Mucosa of rectum (tissue), 2 donors: ENCODE results near the gene NAALADL2.
A peak's percentile ranks its signal among the peaks of the same experiment; 100 is the strongest.
"Not testable (repeated sequence)": the region's sequence is repeated elsewhere in the genome, so short reads cannot be mapped to it uniquely, and the experiment has no call there.

Experiments used
- H3K27ac ChIP-seq, 2 donors: one replicate each; pipeline ENCODE4 v1.7.0; 2013; ENCODE audit warnings: inconsistent platforms in 2 of 2, low read depth in 2 of 2, low read length in 2 of 2
- H3K27me3 ChIP-seq, 2 donors: one replicate each; pipeline ENCODE4 v1.7.0; 2013; ENCODE audit warnings: low read length in 2 of 2; ENCODE audit not compliant: control insufficient read depth in 2 of 2, insufficient read depth in 2 of 2
- H3K36me3 ChIP-seq, 2 donors: one replicate each; pipeline ENCODE4 v1.7.0; 2013; ENCODE audit warnings: low read length in 2 of 2; ENCODE audit not compliant: control insufficient read depth in 2 of 2, insufficient read depth in 2 of 2
- H3K4me1 ChIP-seq, 2 donors: one replicate each; pipeline ENCODE4 v1.7.0; 2013; ENCODE audit warnings: low read length in 2 of 2, mild to moderate bottlenecking in 1 of 2; ENCODE audit not compliant: control insufficient read depth in 2 of 2, insufficient read depth in 2 of 2
- H3K4me3 ChIP-seq, 2 donors: one replicate each; pipeline ENCODE4 v1.7.0; 2013; ENCODE audit warnings: low read length in 2 of 2
- H3K9ac ChIP-seq, 2 donors: one replicate each; pipeline ENCODE4 v1.7.0; 2013; ENCODE audit warnings: low read length in 2 of 2, low read depth in 1 of 2, mild to moderate bottlenecking in 1 of 2
- H3K9me3 ChIP-seq, 2 donors: one replicate each; pipeline ENCODE4 v1.7.0; 2013; ENCODE audit warnings: low read length in 2 of 2; ENCODE audit not compliant: control insufficient read depth in 2 of 2
- donor health status: healthy.
- donor health status: Normal muscosa, but diverticular disease.

The NAALADL2 gene

GRCh38 chr3:175777495-175777894 is 918.4 kb downstream of the NAALADL2 start:
- Histone ChIP-seq H3K9me3 (no peaks in the 10 kb centered on the region), H3K4me1 (peaks cover 6 to 21% of the 10 kb centered on the region in 2 donors), H3K27ac (peak overlapping the region; percentile 63 to 74), H3K36me3 (no peaks in the 10 kb centered on the region), H3K4me3 (peak overlapping the region in 1 of 2 donors; percentile 7), H3K9ac (no peak overlapping the region), H3K27me3 (no peaks in the 10 kb centered on the region)

DNA sequence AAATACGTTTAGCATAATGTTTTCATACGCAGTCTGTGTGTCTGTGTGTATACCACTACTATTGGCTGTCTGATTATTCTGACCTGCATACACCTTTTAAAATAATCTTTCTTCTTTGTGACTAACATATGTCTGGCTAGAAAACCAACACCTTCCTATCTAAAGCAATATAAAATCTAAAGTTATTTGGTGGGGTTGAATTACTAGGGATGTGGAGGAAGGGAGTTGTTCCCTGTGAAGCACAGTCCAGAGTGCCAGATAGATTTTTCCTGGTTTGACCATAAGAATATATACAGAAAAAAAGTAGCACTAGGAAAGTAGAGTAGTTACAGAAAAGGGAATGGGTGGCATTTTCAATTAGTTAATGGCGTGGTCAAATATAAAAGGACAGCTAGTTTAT is 918.8 kb downstream of the NAALADL2 start:
- H3K36me3 ChIP-seq, result no peaks in the 10 kb centered on the region
- peak overlapping the region in 1 of 2 donors; percentile 26 for H3K4me3 ChIP-seq
- H3K9me3 ChIP-seq, result no peaks in the 10 kb centered on the region
- no peak overlapping the region for H3K9ac ChIP-seq
- peak overlapping the region; percentile 74 to 78 for H3K27ac ChIP-seq
- H3K27me3 ChIP-seq, result no peaks in the 10 kb centered on the region
- H3K4me1 ChIP-seq, result peaks cover 6 to 21% of the 10 kb centered on the region in 2 donors

- H3K4me1 ChIP-seq, result peaks cover 6 to 21% of the 10 kb centered on the region in 2 donors
- no peaks in the 10 kb centered on the region for H3K36me3 ChIP-seq
- no peaks in the 10 kb centered on the region for H3K9me3 ChIP-seq
- peak overlapping the region; percentile 74 to 78 for H3K27ac ChIP-seq
- no peak overlapping the region for H3K9ac ChIP-seq
- H3K27me3 ChIP-seq, result no peaks in the 10 kb centered on the region
- no peak overlapping the region for H3K4me3 ChIP-seq
Observed at GRCh38 chr3:175778994-175779393, 919.9 kb downstream of the NAALADL2 start.

DNA sequence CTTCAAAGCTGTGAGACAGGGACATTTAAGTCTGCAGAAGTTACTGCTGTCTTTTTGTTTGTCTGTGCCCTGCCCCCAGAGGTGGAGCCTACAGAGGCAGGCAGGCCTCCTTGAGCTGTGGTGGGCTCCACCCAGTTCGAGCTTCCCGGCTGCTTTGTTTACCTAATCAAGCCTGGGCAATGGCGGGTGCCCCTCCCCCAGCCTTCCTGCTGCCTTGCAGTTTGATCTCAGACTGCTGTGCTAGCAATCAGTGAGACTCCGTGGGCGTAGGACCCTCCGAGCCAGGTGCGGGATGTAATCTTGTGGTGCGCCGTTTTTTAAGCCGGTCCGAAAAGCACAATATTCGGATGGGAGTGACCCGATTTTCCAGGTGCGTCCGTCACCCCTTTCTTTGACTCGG is 928.0 kb downstream of the NAALADL2 start:
- H3K9me3 ChIP-seq, H3K4me3 ChIP-seq, H3K27me3 ChIP-seq, H3K36me3 ChIP-seq, H3K9ac ChIP-seq, H3K27ac ChIP-seq, H3K4me1 ChIP-seq: not testable (repeated sequence)

- Histone ChIP-seq H3K4me1 (no peaks in the 10 kb centered on the region), H3K27me3 (no peaks in the 10 kb centered on the region), H3K27ac (no peak overlapping the region), H3K9me3 (no peaks in the 10 kb centered on the region), H3K4me3 (no peak overlapping the region), H3K9ac (no peak overlapping the region), H3K36me3 (no peaks in the 10 kb centered on the region)
Observed at GRCh38 chr3:175792245-175792644, 933.1 kb downstream of the NAALADL2 start.

- Histone ChIP-seq H3K9ac (no peak overlapping the region), H3K27me3 (no peaks in the 10 kb centered on the region), H3K36me3 (no peaks in the 10 kb centered on the region), H3K9me3 (no peaks in the 10 kb centered on the region), H3K27ac (no peak overlapping the region), H3K4me1 (no peaks in the 10 kb centered on the region), H3K4me3 (no peak overlapping the region)
Observed at GRCh38 chr3:175798326-175798725, 939.2 kb downstream of the NAALADL2 start.

- H3K4me1 ChIP-seq, result no peaks in the 10 kb centered on the region
- H3K27ac ChIP-seq, result no peak overlapping the region
- no peaks in the 10 kb centered on the region for H3K27me3 ChIP-seq
- no peaks in the 10 kb centered on the region for H3K9me3 ChIP-seq
- H3K4me3 ChIP-seq, result no peak overlapping the region
- no peaks in the 10 kb centered on the region for H3K36me3 ChIP-seq
- H3K9ac ChIP-seq, result no peak overlapping the region
Observed at GRCh38 chr3:175805825-175806224, 946.7 kb downstream of the NAALADL2 start.

DNA sequence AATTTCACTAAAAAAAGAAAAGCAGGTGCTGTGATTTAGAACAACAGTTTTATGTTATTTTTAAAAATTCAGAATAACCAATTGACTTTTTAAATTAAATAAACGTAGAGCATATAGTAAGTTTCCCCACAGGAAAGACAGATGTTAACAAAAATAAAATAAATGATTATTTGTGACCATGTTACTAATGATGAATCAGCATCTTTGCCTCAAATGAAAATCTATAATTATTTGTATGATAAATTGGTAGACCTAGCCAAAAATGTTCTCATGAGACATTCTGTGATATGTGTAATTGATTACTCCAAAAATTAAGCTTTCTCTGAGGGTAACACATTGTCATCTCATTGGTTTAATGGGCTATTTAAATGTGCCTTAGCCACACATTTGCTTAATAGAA is 948.0 kb downstream of the NAALADL2 start:
- no peaks in the 10 kb centered on the region for H3K27me3 ChIP-seq
- no peaks in the 10 kb centered on the region for H3K36me3 ChIP-seq

DNA sequence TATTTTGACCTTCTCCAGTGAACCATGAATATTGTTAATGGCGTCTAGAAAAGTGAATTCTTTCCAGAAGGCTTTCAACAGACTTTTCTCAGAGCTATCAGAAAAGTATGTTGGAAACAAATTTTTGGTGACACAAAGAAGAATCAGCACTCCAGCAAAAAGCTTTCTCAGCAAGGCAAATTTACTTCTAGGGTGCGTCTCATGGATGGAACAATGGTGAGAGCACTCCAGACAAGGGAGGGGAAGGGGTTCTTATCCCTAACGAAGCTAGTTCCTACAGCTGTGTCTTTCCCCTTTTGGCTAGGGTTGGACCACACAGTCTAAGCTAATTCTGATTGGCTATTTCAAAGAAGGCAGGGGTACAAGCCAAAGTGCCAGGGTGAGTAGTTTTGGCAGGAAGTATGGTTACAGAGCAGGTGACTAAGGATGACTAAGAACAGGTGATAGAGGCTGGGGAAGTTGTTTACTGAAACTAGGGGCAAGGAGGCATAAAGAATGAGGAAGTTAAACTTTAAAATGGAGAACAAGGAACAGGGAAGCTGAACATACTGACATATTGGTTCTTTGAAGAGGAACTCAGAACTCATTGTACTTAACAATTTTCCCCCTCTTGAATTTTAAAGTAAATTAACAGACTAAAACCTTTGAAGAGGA is 959.8 kb downstream of the NAALADL2 start:
- Histone ChIP-seq H3K36me3 (no peaks in the 10 kb centered on the region), H3K4me3 (no peak overlapping the region), H3K27me3 (no peaks in the 10 kb centered on the region)

More for the DNA sequence above, 948.0 kb downstream of the NAALADL2 start:
- Histone ChIP-seq H3K4me3 (no peak overlapping the region), H3K9me3 (no peaks in the 10 kb centered on the region), H3K4me1 (no peaks in the 10 kb centered on the region), H3K27ac (no peak overlapping the region), H3K9ac (no peak overlapping the region)

DNA sequence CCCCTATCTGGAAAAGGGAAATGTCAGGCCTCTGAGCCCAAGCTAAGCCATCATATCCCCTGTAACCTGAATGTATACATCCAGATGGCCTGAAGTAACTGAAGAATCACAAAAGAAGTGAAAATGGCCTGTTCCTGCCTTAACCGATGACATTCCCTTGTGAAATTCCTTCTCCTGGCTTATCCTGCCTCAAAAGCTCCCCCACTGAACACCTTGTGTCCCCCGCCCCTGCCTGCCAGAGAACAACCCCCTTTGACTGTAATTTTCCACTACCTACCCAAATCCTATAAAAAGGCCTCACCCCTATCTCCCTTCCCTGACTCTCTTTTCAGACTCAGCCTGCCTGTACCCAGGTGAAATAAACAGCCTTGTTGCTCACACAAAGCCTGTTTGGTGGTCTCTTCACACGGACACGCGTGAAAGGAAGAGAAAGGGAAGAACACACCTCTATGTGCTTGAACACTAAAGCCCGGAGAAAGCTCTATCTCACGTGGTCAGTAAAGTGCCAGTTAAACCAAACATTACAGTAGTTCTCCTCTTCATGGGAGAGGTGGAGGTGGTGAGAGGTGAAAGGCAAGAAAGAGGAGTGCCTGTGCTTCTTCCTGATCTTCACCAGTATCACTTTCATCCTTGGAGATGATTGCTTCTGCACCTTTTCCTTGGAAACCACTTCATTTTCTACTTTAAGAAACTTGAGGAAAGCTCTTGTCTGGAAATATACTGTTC is 963.8 kb downstream of the NAALADL2 start:
- H3K27ac ChIP-seq, H3K36me3 ChIP-seq, H3K27me3 ChIP-seq, H3K4me3 ChIP-seq, H3K4me1 ChIP-seq, H3K9ac ChIP-seq: not testable (repeated sequence)
- peaks cover 4 to 11% of the 10 kb centered on the region in 2 donors for H3K9me3 ChIP-seq

More for the DNA sequence above, 959.8 kb downstream of the NAALADL2 start:
- no peak overlapping the region for H3K9ac ChIP-seq
- peaks cover 4 to 11% of the 10 kb centered on the region in 2 donors for H3K9me3 ChIP-seq
- H3K4me1 ChIP-seq, result no peaks in the 10 kb centered on the region
- no peak overlapping the region for H3K27ac ChIP-seq
